GM23248 (cell line): ENCODE data around the gene SLC6A7.

Source experiments
- EZH2 ChIP-seq: fragments of 200-600 bp; sonication (generic); IDR thresholded peaks from 2 replicates; pipeline ENCODE4 v1.6.1; 2018; ENCODE audit warnings: antibody characterized with exemption, mild to moderate bottlenecking; ENCODE audit not compliant: insufficient read depth, poor library complexity, severe bottlenecking
- EZH2phosphoT487 ChIP-seq: fragments of 200-600 bp; sonication (generic); IDR thresholded peaks from 2 replicates; pipeline ENCODE4 v1.6.1; 2018; ENCODE audit warnings: antibody characterized with exemption, moderate library complexity, mild to moderate bottlenecking, low read depth; ENCODE audit not compliant: insufficient read depth

DNA sequence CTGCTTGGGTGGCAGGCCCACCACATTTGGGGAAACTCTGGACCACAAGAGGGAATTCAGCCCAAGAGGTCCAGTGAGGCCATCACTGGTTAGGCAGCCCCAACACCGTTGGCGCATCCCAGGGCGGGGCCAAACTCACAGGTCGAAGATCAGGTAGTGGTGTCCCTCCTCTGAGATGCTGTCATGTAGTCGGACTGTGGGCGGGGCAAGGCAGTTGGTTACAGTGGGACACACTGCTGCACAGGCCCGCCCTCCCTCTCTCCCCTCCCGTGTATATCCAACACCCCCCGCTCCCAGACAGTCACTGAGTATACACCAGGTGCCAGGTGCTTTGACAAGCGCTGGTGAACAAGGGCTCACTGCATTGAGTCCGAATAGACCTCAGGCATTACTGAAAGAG lies 67.6 kb downstream of the SLC6A7 start:
- TF ChIP-seq EZH2phosphoT487 (no peak), EZH2 (no peak)
